Stimulated activated CD4-positive, alpha-beta T cell treated with anti-CD3 and anti-CD28 coated beads, TNF-alpha, amount 100 ng/mL, for 48 hours (primary cell): ENCODE results near the gene PTPRCAP.
"Not testable (repeated sequence)": the region's sequence is repeated elsewhere in the genome, so short reads cannot be mapped to it uniquely, and the experiment has no call there.

Experiments
- DNase-seq, 3 donors: peaks; one replicate each; pipeline ENCODE4 v3.0.0-alpha.2; 2020; ENCODE audit warnings: low read depth in 3 of 3

PTPRCAP gene, protein sequence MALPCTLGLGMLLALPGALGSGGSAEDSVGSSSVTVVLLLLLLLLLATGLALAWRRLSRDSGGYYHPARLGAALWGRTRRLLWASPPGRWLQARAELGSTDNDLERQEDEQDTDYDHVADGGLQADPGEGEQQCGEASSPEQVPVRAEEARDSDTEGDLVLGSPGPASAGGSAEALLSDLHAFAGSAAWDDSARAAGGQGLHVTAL

DNA sequence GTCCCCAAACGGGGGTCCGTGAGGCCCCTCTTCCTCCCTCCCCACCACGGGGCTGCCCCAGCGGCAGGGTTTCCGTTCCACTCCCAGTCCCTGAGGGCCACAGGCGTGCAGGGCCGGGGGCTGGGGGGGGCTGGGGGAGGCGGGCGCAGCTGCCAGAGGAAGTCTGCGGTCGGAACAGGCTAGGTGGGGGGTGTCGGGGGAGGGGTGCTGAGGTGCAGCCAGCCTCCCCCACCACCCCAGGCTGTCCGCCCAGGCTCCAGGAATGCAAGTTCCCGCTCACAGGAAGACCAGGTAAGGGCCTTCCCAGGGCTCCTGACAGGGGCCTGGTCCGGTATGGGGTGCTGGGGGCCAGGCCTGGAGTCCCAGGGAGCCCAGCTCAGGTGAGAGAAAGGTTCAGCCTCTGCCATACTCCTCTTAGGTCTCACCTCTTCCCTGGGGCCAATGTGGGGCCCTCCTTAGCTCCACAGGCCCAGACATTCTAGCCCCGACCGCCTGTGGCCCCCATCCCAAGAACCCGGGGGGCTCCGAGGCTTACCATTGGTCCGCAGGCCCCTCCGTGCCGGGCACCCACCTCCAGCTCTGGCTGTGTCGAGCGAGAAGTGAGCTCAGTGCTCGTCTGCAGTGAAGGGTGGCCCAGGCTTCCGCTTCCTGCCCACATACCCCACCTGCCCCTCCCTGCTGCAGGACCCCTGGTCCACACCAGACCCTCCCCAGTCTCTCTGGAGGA is at the start of gene PTPRCAP:
PTPRCAP (minus strand) TSS at position 601 of the 727 bp plus-strand sequence; CDS start at position 538, 63 bp downstream.
- DNase-seq = peak in 1 of 3 donors; percentile 40

DNA sequence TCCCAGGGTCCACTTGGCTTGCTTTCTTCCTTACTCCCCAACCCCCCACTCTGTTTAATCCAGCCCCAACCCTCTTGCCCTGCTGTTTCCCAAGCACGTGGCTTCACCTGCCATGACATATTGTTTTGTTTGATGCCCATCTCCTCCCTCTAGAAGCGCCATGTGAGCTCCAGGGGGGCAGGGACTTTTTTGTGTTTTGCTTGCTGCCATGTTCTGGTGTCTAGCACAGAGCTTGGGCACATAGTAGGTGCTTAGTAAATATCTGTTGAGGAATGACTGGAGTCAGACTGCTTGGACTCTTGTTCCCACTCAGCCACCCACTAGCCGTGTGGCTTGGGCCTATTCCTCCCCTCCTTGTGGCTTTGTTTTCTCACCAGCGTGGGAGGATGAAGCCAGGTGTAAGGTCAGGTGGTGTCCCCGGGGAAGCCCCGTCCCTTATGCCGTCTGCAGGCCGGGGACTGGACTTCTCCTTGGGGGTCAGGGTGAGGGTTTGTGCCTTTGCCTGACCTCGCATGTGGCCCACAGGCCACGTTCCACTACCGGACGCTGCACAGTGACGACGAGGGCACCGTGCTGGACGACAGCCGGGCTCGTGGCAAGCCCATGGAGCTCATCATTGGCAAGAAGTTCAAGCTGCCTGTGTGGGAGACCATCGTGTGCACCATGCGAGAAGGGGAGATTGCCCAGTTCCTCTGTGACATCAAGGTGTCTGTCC is 49.2 kb upstream of the PTPRCAP start:
- DNase-seq = peak in 1 of 3 donors; percentile 43

DNA sequence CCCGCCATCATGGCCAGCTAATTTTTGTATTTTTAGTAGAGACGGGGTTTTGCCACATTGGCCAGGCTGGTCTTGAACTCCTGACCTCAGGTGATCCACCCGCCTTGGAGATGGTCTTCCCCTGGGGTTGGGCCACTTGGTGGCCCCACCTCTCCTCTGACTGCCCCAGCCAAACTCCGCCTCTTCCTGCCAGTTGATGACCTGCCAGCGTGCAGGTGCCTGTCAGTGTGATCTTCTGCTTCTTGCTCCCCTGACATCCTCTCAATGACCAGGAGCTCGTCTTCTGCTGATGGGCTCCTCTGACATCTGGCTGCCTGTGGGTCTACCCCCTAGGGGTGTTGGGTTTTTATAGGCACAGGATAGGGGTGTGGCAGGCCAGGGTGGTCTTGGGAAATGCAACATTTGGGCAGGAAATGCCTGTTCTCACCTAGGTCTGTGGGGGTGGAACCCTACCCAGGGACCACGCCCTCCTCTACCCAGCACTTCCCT is 48.4 kb upstream of the PTPRCAP start:
- peak in 1 of 3 donors; percentile 62 for DNase-seq

DNA sequence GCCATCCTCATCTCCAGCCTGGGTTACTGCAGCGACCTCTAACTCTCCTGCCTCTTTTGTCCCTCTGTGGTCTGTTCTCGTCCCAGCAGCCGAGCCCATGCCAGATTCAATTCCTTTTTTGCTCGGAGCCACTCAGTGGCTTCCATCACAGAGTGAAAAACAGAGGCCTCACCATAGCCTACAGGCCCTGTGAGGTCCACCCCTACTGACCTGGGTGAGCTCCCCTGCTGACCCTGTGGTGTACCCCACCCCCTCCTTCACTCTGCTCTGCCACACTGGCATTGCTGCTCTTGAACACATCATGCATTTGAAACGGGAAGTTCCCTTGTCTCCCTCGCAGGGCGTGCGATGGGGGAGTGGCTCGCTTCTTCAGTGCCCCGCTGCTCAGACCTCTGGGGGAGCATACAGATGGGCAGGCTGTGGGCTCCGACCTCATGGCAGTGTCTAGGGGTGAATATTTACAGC is 47.4 kb upstream of the PTPRCAP start:
- DNase-seq = peak in 2 of 3 donors; percentile 60 to 69

DNA sequence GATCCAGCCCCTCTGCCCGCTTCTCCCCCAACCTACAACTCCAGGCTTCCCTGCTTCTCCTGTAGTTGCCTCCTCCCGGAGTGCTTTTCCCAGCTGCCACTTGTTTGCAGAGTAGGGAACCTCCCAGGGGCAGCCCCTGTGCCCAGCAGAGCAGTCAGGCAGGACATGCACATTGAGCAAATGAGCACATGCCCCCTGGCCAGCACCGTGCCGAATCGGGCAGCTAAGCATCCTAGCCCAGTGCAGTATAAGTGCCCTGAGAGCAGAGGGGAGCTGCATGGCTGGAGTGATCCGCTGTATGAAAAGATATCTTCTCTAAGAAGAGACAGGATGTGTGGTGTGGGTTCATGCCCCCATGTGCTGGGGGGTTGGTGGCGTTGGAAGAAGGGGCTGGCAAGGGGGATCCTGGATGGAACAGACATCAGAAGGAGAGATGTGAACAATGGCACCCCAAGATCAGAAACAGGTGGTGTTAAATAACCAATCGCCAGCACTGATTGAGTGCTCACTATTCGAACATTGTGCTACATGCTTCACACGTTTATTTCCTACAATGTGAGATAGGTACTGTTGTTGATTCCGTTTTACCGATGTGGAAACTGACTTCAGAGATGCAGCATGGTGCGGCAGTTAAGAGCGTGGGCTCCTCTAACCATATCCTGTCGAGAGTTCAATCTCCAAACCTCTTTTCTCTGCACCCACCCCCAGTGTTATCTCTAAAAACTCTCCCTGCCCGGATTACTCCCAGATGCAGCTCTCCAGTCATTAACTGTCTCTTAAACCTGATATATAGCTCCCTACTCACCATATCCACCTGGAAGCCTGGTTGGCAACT is 46.6 kb upstream of the PTPRCAP start:
- peak in 1 of 3 donors; percentile 34 for DNase-seq

DNA sequence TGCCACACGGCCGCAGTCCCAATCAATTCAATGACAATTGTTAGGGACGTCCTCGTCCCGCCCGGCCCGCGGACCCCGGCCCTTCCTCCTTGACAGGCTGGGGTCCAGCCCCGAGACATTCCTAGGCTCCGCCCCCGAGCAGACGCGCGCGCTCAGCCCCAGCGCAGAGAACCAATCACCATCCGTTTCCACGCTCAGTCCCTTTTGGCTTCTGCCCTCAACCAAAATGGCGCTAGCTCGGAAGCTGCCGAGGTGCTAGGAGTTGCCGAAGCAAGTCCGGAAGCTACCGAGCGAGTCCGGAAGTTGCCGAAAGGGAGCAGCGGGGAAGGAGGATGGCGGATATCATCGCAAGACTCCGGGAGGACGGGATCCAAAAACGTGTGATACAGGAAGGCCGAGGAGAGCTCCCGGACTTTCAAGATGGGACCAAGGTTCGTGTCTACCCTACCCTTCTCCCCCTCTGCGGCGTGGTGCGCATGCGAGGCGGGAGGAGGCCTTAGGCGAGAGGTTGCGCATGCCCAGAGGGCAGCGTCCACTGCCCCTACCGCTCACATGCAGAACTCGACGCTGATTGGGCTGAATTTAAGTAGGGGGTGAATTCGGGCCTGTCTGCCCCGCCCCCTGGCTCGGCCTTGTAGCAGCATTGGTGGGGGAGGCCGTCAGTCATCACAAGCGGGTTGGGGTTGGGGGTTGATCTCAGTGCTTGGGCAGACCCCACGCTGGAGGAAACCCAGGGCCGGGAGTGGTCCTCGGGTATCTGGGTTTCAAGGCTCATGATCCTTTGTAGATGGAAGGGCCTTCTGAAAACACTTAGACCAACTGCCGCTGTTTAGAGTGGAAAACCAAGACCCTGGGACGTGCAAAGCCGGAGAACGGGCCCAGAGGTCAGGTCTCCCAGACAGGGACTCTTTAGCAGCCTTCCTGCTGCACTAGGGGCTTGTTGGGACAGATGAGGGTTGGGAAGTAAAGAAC is 45.6 kb upstream of the PTPRCAP start, which contains the start of gene AIP:
AIP (plus strand) TSS at position 200 of the 972 bp plus-strand sequence; CDS start at position 333, 133 bp downstream.
- DNase-seq = peak; percentile 96 to 97 (median 97)

DNA sequence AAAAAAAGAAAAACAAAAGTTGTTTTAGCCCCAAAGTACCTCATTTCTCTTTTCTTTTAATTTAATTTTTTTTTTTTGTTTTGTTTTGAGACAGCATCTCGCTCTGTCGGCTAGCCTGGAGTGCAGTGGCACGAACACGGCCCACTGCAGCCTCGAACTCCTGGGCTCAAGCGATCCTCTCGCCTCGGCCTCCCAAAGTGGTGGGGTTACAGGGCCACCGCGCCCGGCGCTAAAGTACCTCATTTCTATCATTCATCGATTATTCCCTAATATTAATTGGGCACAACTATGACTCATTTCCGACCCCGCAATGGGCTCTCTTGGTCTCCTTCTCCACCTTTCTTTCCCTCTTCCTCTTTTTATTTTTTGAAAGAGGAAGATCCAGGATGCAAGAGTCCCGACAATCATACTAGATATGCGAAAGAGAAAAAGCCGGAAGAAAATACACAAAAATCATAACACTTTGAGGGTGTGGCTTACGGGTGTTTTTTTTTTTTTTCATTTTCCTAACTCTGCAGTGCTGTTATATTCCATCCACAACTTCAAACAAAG is 44.9 kb upstream of the PTPRCAP start:
- no peak for DNase-seq

DNA sequence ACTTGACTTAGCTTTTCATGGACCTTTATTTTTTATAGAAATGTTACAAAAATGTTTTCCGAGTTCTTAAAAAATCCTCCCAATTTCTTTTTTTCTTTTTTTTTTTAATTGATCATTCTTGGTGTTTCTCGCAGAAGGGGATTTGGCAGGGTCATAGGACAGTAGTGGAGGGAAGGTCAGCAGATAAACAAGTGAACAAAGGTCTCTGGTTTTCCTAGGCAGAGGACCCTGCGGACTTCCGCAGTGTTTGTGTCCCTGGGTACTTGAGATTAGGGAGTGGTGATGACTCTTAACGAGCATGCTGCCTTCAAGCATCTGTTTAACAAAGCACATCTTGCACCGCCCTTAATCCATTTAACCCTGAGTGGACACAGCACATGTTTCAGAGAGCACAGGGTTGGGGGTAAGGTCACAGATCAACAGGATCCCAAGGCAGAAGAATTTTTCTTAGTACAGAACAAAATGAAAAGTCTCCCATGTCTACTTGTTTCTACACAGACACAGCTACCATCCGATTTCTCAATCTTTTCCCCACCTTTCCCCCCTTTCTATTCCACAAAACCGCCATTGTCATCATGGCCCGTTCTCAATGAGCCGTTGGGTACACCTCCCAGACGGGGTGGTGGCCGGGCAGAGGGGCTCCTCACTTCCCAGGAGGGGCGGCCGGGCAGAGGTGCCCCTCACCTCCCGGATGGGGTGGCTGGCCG is 40.0 kb upstream of the PTPRCAP start:
- not testable (repeated sequence) for DNase-seq

DNA sequence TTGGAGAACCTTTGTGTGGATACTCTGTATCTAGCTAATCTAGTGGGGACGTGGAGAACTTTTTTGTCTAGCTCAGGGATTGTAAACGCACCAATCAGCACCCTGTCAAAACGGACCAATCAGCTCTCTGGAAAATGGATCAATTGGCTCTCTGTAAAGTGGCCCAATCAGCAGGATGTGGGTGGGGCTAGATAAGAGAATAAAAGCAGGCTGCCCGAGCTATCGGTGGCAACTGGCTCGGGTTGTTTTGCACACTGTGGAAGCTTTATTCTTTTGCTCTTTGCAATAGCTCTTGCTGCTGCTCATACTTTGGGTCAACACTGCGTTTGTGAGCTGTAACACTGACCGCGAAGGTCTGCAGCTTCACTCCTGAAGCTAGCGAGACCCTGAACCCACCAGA is 39.2 kb upstream of the PTPRCAP start:
- not testable (repeated sequence) for DNase-seq

DNA sequence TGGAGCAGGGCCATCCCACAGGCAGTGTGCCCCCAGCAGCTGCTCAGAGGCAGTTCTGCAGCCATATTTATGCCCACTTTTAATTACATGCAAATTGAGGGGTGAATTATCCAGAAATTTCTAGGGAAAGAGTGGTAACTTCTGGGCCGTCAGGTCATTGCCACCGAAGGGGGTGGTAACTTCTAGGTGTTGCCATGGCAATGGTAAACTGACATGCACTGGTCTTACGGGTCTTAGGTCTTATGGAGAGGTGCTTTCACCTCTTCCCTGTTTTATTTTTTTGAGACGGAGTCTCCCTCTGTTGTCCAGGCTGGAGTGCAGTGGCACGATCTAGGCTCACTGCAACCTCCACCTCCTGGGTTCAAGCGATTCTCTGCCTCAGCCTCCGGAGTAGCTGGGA is 35.4 kb upstream of the PTPRCAP start:
- DNase-seq = no peak

DNA sequence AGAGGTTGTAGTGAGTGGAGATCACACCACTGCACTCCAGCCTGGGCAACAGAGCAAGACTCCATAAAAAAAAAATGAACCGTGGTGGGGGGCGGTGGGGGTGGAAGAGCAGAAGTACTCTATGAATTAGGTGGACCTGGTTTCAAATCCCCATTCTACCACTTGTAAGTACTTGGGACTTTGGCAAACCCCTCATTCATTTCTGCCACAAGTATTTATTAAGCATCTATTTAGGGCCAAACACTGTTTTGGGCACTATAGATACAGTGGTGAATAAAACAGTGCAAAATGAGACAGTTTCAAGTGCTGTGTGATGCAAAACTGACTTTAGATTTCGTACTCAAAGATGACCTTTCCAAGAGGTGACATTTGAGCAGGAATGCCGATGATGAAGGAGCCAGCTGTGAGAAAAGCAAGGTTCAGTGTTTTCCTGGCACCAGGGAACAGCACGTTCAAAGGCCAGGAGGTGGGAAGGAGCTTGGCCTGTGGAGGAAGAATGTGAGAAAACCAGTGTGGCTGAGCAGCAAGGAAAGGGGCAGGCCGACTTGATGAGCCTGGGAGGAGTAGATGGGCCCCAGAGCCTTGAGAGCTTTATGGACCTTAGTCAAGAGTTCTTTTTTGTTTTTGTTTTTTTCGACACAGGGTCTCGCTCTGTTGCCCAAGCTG is 33.0 kb upstream of the PTPRCAP start:
- no peak for DNase-seq

DNA sequence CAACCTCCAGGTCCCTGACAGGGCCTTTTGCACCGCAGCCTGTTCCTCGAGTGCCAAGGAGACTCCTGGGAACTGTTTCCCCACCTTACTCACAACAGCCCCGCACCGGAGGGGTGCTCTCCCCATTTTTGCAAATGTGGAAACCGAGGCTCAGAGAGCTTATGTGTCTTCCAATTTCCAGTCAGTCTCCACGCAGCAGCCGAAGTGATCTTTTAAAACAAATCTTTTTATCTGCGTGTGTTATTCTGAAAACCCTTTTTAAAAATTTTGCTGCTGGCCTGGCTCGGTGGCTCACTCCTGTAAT is 32.0 kb upstream of the PTPRCAP start:
- no peak for DNase-seq

DNA sequence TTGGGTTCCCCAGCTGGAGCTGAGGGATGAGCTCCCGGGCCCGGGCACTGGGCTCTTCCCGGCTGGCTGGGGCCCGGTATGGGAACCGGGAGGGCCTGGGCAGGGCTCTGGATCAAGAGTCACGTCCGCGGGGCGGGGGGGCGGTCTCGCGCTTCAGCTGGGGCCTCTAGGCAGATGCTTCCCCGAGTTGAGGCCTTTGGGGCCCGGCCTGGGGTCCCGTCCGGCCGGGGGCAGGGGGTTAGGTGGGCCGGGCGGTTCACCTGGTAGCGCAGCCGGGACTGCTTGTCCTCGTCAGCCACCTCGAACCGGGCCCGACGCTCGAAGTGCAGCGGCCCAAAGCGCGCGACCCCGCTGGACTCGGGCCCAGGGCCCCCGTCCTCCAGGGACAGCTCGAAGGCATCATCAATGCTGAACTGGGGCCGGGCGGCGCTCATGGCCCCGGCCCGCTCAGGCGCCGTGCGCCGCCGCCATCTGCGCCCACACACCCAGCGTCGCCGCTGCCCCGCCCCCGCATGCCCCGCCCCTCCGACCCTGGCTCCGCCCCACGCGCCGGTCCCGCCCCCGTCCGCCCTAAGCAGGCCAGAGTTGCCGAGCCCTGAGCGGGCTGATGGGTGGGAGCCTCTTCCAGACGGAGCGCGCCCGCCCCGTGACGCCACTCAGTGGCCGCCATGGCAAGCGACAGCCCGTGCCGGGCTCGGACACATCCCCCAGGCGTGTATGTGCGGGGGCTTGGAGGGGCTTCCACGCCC is 31.5 kb upstream of the PTPRCAP start, which contains the start of gene TMEM134:
TMEM134 (minus strand) TSS at position 493 of the 749 bp plus-strand sequence; CDS start at position 434, 59 bp downstream.
- DNase-seq = peak; percentile 89 to 93 (median 91)

DNA sequence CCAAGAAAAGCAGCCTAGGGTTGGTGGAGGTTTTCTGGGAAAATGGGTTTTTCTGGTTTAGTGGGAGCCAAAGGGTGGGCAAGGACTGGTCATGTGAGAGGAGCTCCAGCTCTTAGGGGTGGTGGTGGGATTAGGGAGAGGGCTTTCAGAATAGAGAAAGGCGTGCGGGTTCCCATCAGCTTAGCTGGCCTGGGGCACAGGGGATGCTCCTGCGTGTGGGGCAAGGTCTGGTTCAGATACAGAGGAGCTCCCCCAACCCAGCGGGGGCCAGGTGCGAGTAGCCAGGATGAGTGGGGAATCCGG is 30.9 kb upstream of the PTPRCAP start:
- DNase-seq = no peak

DNA sequence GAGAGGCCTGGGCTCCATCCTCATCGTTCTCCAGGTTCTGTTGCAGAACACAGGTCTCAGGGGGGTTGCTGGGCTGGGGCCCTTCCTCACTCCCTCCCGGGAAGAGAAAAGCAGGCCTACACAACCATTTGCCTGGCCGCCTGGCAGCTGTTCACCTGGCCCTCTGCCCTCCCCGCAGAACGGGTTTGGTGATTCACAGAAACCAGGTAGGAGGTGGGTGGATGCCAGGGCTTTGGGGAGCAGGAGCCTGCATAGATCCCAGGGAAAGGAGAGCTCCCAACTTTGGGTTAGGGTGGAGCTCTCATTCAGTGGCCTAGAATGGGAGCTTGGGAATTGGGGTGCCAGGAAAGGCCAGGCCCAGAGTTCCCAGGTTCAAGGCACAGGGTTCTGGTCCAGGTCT is 30.6 kb upstream of the PTPRCAP start:
- DNase-seq = no peak

DNA sequence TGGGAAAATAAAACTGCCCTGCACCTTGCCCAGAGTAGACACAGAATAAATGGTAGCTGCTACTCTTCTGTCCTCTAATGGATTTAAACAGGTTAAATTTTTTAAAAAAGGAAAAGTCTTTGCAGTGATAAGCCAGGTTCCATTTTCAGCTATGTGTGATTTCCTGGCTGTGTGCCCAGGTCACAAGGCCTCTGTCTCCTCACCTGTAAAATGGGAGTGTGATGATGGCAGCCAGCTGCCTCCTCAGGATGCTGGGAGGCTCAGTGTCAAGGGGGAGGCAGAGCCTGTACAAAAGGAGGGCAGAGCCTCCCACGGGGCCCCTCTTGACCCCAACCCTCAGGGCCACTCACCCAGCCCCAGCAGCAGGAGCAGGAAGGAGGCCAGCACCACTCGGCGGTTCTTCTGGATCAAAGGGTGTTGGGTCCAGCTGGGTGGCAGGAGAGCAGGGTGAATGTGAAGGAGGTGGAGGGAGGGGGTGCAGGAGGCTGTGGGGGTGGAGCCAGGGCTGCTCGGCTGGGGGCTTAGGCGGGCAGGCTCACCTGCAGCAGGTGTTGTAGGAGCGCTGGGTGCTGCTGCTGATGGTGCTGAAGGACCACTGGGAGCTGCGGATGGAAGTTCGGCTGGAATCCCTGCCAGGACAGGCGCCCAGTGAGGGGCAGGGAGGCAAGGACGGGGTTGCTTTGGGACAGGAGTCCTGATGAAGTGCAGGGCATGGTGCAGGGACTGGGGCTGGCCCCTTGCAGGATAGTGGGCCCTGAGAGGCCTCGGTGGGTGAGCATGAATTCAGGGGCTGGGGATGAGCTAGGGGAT is 29.7 kb upstream of the PTPRCAP start:
- no peak for DNase-seq

DNA sequence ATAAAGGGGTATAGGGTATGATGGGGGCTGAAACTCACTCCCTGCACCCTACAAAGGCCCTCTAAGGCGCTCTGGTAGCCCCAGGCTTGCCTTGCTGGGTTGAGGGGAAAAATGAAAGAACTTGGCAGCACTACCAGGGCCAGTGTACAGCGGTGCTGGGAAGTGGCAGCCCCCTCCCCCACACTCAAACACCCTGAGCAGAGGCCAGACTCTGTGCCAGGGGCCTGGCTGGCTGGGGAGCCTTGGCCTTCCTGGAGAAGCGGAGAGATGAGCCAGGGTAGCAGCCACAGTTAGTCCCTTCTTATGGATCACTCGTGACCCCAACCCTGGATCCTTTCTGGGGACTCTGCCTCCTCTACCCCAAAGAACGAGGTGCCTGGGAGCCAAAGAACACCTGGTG is 28.9 kb upstream of the PTPRCAP start:
- no peak for DNase-seq
